ENCODE measurements around the gene CDC14A. TPM values are rescaled to one million over a fixed set of nuclear protein-coding genes. Genes with fewer than 3 reads are reported as not detected.

The CDC14A gene
- total RNA-seq, 1 donor from 2014 or later: 2.3 TPM

GRCh38 chr1:100448366-100448765 lies 96.1 kb downstream of the CDC14A start:
- H3K27ac Mint-ChIP-seq (ENCODE audit: unreplicated experiment): no peak overlapping the region
- H3K4me3 Mint-ChIP-seq (ENCODE audit: unreplicated experiment): no peak overlapping the region
- H3K36me3 Mint-ChIP-seq (ENCODE audit: low read depth): peaks cover 1% of the 10 kb centered on the region
- H3K4me1 Mint-ChIP-seq (ENCODE audit: low read depth): peaks cover 7% of the 10 kb centered on the region
- no peaks in the 10 kb centered on the region for H3K27me3 Mint-ChIP-seq (ENCODE audit: low read depth)
- no peaks in the 10 kb centered on the region for H3K9me3 Mint-ChIP-seq (ENCODE audit: low read depth)
- DNase-seq (ENCODE audit: low spot score): no peak
- TF ChIP-seq, protein P1, sequence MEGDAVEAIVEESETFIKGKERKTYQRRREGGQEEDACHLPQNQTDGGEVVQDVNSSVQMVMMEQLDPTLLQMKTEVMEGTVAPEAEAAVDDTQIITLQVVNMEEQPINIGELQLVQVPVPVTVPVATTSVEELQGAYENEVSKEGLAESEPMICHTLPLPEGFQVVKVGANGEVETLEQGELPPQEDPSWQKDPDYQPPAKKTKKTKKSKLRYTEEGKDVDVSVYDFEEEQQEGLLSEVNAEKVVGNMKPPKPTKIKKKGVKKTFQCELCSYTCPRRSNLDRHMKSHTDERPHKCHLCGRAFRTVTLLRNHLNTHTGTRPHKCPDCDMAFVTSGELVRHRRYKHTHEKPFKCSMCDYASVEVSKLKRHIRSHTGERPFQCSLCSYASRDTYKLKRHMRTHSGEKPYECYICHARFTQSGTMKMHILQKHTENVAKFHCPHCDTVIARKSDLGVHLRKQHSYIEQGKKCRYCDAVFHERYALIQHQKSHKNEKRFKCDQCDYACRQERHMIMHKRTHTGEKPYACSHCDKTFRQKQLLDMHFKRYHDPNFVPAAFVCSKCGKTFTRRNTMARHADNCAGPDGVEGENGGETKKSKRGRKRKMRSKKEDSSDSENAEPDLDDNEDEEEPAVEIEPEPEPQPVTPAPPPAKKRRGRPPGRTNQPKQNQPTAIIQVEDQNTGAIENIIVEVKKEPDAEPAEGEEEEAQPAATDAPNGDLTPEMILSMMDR (IDR thresholded peaks at IDR 0.05): no peak

- peaks cover 7% of the 10 kb centered on the region for H3K4me1 Mint-ChIP-seq (ENCODE audit: low read depth)
- H3K4me3 Mint-ChIP-seq (ENCODE audit: unreplicated experiment): no peak overlapping the region
- TF ChIP-seq, protein P1 (IDR thresholded peaks at IDR 0.05): no peak
- H3K27me3 Mint-ChIP-seq (ENCODE audit: low read depth): no peaks in the 10 kb centered on the region
- no peaks in the 10 kb centered on the region for H3K36me3 Mint-ChIP-seq (ENCODE audit: low read depth)
- no peak overlapping the region for H3K27ac Mint-ChIP-seq (ENCODE audit: unreplicated experiment)
- DNase-seq (ENCODE audit: low spot score): no peak
- H3K9me3 Mint-ChIP-seq (ENCODE audit: low read depth): no peaks in the 10 kb centered on the region
These were observed 97.2 kb downstream of the CDC14A start for GRCh38 chr1:100449477-100449876.

DNA sequence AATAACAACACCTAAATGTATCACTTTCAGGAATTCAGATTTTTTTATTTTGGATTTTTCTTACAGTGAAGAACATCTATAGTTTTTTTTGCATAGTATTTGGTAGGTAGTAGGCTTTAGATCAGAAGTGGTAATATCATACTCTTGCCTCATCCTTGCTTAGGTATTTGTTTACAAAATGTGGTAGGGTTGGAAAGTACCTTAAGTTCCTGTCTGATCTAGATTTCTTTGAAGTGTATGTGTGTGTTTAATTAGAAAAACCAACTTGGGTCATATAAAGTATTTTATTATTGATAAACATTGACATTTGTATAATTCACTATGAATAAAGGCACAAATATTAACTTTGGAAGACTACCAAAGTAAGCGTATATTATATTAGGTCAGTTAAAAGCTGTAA lies 100.3 kb downstream of the CDC14A start:
- DNase-seq (ENCODE audit: low spot score): no peak
- Mint-ChIP-seq H3K4me3 (ENCODE audit: unreplicated experiment) (no peak overlapping the region), H3K27me3 (ENCODE audit: low read depth) (no peaks in the 10 kb centered on the region), H3K36me3 (ENCODE audit: low read depth) (no peaks in the 10 kb centered on the region), H3K4me1 (ENCODE audit: low read depth) (peaks cover 7% of the 10 kb centered on the region), H3K27ac (ENCODE audit: unreplicated experiment) (no peak overlapping the region), H3K9me3 (ENCODE audit: low read depth) (no peaks in the 10 kb centered on the region)
- TF ChIP-seq, protein P1 (IDR thresholded peaks at IDR 0.05): no peak

DNA sequence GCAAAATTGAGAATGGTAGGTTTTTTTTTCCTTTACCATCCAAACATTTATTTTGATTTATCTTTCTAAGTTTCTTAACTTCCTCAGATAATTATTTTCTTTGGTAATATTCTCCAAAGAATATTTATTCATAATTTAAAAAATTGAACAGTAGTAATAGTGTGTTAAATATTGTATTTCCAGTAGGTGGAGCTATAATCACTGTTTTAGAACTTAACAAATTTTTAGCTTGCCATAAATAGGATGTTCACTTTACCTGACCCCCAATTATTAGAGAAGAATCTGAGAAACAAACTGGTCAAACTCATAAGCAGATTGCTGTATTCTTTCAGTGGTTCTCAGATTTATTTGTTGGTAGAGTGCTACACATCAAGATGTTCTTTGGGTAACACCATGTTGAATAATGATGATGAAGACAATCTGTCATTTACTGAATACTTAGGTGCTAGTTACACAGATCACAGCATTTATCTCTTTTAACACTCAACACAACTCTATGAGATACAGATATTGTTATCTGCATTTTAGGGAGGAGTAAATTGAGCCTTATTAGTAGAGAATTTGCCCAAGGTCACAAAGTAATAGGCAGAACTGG lies 103.3 kb downstream of the CDC14A start:
- H3K36me3 Mint-ChIP-seq (ENCODE audit: low read depth): no peaks in the 10 kb centered on the region
- TF ChIP-seq, protein P1 (IDR thresholded peaks at IDR 0.05): peak; percentile 89
- peaks cover 7% of the 10 kb centered on the region for H3K4me1 Mint-ChIP-seq (ENCODE audit: low read depth)
- H3K9me3 Mint-ChIP-seq (ENCODE audit: low read depth): no peaks in the 10 kb centered on the region
- no peak overlapping the region for H3K27ac Mint-ChIP-seq (ENCODE audit: unreplicated experiment)
- no peak overlapping the region for H3K4me3 Mint-ChIP-seq (ENCODE audit: unreplicated experiment)
- DNase-seq (ENCODE audit: low spot score): no peak
- H3K27me3 Mint-ChIP-seq (ENCODE audit: low read depth): no peaks in the 10 kb centered on the region

GRCh38 chr1:100456880-100457279 lies 104.6 kb downstream of the CDC14A start:
- Mint-ChIP-seq H3K9me3 (ENCODE audit: low read depth) (no peaks in the 10 kb centered on the region), H3K27ac (ENCODE audit: unreplicated experiment) (no peak overlapping the region), H3K27me3 (ENCODE audit: low read depth) (no peaks in the 10 kb centered on the region), H3K4me1 (ENCODE audit: low read depth) (peaks cover 7% of the 10 kb centered on the region), H3K36me3 (ENCODE audit: low read depth) (no peaks in the 10 kb centered on the region), H3K4me3 (ENCODE audit: unreplicated experiment) (no peak overlapping the region)
- no peak for DNase-seq (ENCODE audit: low spot score)
- TF ChIP-seq, protein P1 (IDR thresholded peaks at IDR 0.05): no peak

Data from chondrocyte (in vitro differentiated cells).